Measurements from ENCODE around the gene PHACTR1. TPM values are rescaled to one million over a fixed set of nuclear protein-coding genes. Genes with fewer than 3 reads are reported as not detected.

PHACTR1 gene
- total RNA-seq, 4 donors from 2014 or later, result 1.2 to 3.2 (median 1.6) TPM; not detected in 1

DNA sequence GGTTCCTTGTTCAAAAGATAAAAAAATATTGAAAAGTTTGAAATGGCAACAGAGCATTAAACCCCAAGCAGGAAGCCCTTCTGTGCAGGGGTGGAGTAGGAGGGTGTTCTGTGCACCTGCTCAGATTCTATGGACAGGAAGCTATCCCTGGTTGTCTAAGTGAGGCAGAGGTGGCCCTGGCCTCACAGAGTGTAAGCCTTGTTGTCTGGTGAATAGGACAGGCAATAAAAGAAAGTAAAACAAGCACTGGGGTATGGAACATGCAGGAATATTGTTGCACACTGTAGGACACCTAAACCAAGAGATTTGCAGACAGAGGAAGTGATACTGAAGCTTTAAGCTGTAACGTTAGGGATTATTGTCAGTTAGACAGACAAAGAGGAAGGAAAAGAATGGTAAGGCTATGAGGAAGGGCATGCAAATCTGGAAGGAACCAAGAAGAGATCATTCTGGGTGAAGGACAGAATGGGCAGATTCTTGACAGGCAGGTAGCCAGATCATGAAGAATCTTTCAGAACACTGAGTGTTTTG, 545.0 kb downstream of the PHACTR1 start:
- intact Hi-C loops (cut with DNase I; ENCODE audit: low total_unique reads), result no loop called here
- TF ChIP-seq POLR2A (IDR thresholded peaks at IDR 0.05), result no peak
- TF ChIP-seq, protein P1, sequence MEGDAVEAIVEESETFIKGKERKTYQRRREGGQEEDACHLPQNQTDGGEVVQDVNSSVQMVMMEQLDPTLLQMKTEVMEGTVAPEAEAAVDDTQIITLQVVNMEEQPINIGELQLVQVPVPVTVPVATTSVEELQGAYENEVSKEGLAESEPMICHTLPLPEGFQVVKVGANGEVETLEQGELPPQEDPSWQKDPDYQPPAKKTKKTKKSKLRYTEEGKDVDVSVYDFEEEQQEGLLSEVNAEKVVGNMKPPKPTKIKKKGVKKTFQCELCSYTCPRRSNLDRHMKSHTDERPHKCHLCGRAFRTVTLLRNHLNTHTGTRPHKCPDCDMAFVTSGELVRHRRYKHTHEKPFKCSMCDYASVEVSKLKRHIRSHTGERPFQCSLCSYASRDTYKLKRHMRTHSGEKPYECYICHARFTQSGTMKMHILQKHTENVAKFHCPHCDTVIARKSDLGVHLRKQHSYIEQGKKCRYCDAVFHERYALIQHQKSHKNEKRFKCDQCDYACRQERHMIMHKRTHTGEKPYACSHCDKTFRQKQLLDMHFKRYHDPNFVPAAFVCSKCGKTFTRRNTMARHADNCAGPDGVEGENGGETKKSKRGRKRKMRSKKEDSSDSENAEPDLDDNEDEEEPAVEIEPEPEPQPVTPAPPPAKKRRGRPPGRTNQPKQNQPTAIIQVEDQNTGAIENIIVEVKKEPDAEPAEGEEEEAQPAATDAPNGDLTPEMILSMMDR (IDR thresholded peaks at IDR 0.05), result no peak
- no peak for TF ChIP-seq EP300 (IDR thresholded peaks at IDR 0.05; ENCODE audit: low read depth)
- no peak for TF ChIP-seq POLR2AphosphoS5 (IDR thresholded peaks at IDR 0.05)
- Histone ChIP-seq H3K4me3 (no peak overlapping the region), H3K27me3 (no peaks in the 10 kb centered on the region), H3K27ac (no peak overlapping the region), H3K4me1 (no peaks in the 10 kb centered on the region), H3K36me3 (no peaks in the 10 kb centered on the region), H3K9me3 (no peaks in the 10 kb centered on the region)
- 46 to 52% methylated on average over 1 of the region's 1 CpG for WGBS, 2 donors (ENCODE audit: low coverage in 1 of 2)
- in situ Hi-C loops (cut with MboI; ENCODE audit: low pct_ligation_motif_present in 1 of 4, low pct_unique_long_range_greater_than_20kb in 1 of 4, low sequenced_read_pairs in 3 of 4), result no loop called here
- DNase-seq, result peak; percentile 19

DNA sequence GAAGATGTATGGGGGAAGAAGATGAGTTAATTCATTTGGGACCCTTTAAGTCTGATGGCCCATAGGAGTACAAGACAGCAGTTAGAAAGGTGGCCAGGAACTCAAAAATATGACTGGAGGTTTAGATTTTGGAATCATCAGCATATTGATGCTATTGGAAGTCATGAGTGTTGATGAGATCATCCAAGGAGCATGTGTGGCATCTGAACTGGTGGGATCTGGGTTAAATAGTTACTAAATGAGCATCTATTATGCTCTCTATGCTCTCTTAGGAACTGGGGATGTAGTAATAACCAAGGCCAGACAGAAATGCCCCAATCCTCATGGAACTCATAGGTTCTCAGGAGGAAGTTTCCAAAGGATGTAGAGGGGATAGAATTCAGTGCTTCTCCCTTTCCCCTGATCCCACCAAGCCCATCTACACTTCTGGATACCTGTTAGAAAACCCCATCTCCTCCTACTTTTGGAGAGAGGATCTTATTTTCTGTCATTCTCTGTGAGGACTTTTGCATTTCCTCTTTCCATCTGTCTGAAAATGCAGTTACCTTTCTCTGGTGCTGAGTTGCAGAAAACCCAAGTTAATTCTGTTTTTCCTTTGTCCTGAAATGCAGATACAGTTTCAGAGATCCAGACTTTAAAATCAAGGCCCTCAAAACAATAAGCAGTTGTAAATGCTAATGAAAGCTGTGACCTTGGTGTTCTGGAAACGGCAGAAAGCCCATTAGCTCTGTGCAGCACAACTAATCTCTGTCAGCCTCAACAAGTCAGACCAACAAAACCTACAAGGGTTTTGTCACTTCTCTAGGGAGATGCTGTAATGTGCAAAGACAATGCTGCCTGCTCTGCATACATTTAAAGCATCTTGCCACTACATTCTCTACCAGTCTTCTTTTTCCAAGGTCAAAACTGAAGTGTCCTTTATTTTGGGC, 546.0 kb downstream of the PHACTR1 start:
- H3K9me3 ChIP-seq, result no peaks in the 10 kb centered on the region
- DNase-seq, result no peak
- no peaks in the 10 kb centered on the region for H3K36me3 ChIP-seq
- no peaks in the 10 kb centered on the region for H3K4me1 ChIP-seq
- in situ Hi-C loops (cut with MboI; ENCODE audit: low pct_ligation_motif_present in 1 of 4, low pct_unique_long_range_greater_than_20kb in 1 of 4, low sequenced_read_pairs in 3 of 4), result no loop called here
- intact Hi-C loops (cut with DNase I; ENCODE audit: low total_unique reads), result no loop called here
- TF ChIP-seq EP300 (IDR thresholded peaks at IDR 0.05; ENCODE audit: low read depth), result no peak
- TF ChIP-seq POLR2A (IDR thresholded peaks at IDR 0.05), result no peak
- no peak for TF ChIP-seq POLR2AphosphoS5 (IDR thresholded peaks at IDR 0.05)
- TF ChIP-seq, protein P1 (IDR thresholded peaks at IDR 0.05), result no peak
- H3K27me3 ChIP-seq, result no peaks in the 10 kb centered on the region
- no peak overlapping the region for H3K27ac ChIP-seq
- H3K4me3 ChIP-seq, result no peak overlapping the region
- WGBS, 2 donors (ENCODE audit: low coverage in 1 of 2), result 17 to 31% methylated on average over 1 of the region's 1 CpG

DNA sequence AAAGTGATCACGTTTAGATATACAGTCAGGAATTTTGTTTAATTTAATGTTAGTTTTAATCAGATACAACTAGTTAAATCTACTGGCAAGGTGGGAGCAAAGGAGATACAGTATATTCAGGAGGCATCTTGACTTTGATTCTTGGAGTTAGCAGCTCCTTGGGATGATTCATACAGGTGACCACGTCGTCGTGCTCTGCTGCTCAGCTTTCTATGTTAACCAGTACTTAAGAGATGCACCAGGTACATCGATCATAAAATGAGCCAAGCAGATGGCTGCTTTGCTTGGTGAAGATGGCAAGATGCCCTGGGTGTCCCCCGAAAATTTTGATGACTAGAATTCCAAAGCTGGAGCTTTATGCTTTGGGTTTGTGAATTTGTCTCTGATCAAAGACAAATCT, 547.1 kb downstream of the PHACTR1 start:
- 92 to 94% methylated on average over 6 of the region's 6 CpGs for WGBS, 2 donors (ENCODE audit: low coverage in 1 of 2)
- no peaks in the 10 kb centered on the region for H3K36me3 ChIP-seq
- H3K27me3 ChIP-seq, result no peaks in the 10 kb centered on the region
- in situ Hi-C loops (cut with MboI; ENCODE audit: low pct_ligation_motif_present in 1 of 4, low pct_unique_long_range_greater_than_20kb in 1 of 4, low sequenced_read_pairs in 3 of 4) (no loop called here), intact Hi-C loops (cut with DNase I; ENCODE audit: low total_unique reads) (no loop called here)
- DNase-seq, result no peak
- no peak overlapping the region for H3K4me3 ChIP-seq
- H3K27ac ChIP-seq, result no peak overlapping the region
- no peaks in the 10 kb centered on the region for H3K9me3 ChIP-seq
- no peaks in the 10 kb centered on the region for H3K4me1 ChIP-seq
- TF ChIP-seq POLR2AphosphoS5 (IDR thresholded peaks at IDR 0.05), result no peak
- TF ChIP-seq, protein P1 (IDR thresholded peaks at IDR 0.05), result no peak

DNA sequence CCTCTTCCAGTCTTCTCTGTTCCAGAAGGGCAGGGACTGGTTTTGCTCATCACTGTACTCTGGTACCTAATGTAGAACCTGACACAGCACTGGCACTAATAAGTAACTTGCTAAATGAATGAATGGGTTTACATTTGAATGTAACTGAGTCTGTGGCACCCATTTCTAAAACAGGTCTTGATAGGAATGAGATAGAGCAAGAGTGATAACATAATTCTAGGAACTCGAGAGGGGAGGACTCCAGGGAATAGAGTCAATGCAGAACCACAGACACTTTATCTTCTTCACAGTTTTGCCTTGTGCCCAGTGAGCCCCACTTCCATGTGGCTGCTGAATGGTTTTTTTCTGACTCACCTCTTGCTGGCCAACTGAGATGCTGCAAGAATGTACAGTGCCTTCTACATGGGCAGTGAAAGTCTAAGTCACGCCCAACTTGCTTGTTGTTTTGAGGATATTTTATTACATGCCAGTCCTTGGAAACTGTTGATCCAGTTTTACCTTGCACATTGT, 550.6 kb downstream of the PHACTR1 start:
- Histone ChIP-seq H3K36me3 (no peaks in the 10 kb centered on the region), H3K4me3 (no peak overlapping the region), H3K4me1 (no peaks in the 10 kb centered on the region), H3K27me3 (no peaks in the 10 kb centered on the region), H3K9me3 (no peaks in the 10 kb centered on the region), H3K27ac (no peak overlapping the region)
- no peak for DNase-seq
- TF ChIP-seq EP300 (IDR thresholded peaks at IDR 0.05; ENCODE audit: low read depth) (no peak), POLR2AphosphoS5 (IDR thresholded peaks at IDR 0.05) (no peak)
- TF ChIP-seq, protein P1 (IDR thresholded peaks at IDR 0.05), result no peak
- in situ Hi-C loops (cut with MboI; ENCODE audit: low pct_ligation_motif_present in 1 of 4, low pct_unique_long_range_greater_than_20kb in 1 of 4, low sequenced_read_pairs in 3 of 4), result no loop called here
- intact Hi-C loops (cut with DNase I; ENCODE audit: low total_unique reads), result no loop called here
- 87 to 100% methylated on average over 1 to 2 of the region's 2 CpGs for WGBS, 2 donors (ENCODE audit: low coverage in 1 of 2)
